ENCODE data around the gene RRP8. TPM values are rescaled to one million over a fixed set of nuclear protein-coding genes. Genes with fewer than 3 reads are reported as not detected.

RRP8 gene
- total RNA-seq, 1 donor from 2014 or later, result 29.4 TPM

GRCh38 chr11:6599881-6600390 lies 3.5 kb downstream of the RRP8 start:
- Mint-ChIP-seq H3K4me1 (ENCODE audit: low read depth) (peaks cover 13% of the 10 kb centered on the region), H3K27ac (no peak overlapping the region), H3K27me3 (ENCODE audit: low read depth) (no peaks in the 10 kb centered on the region), H3K4me3 (ENCODE audit: low read depth) (no peak overlapping the region), H3K36me3 (ENCODE audit: low read depth) (peaks cover 48% of the 10 kb centered on the region), H3K9me3 (no peaks in the 10 kb centered on the region)
- intact Hi-C loops (cut with micrococcal nuclease), result no loop called here
- DNase-seq (ENCODE audit: low spot score), result no peak

- Mint-ChIP-seq H3K4me1 (ENCODE audit: low read depth) (peaks cover 15% of the 10 kb centered on the region), H3K27ac (no peak overlapping the region), H3K27me3 (ENCODE audit: low read depth) (no peaks in the 10 kb centered on the region), H3K9me3 (no peaks in the 10 kb centered on the region), H3K36me3 (ENCODE audit: low read depth) (peaks cover 51% of the 10 kb centered on the region), H3K4me3 (ENCODE audit: low read depth) (no peak overlapping the region)
- DNase-seq (ENCODE audit: low spot score), result no peak
- intact Hi-C loops (cut with micrococcal nuclease), result no loop called here
Observed at GRCh38 chr11:6599449-6599848, 4.0 kb downstream of the RRP8 start.

GRCh38 chr11:6598555-6598954 lies 4.9 kb downstream of the RRP8 start:
- Mint-ChIP-seq H3K27ac (no peak overlapping the region), H3K4me1 (ENCODE audit: low read depth) (peaks cover 23% of the 10 kb centered on the region), H3K27me3 (ENCODE audit: low read depth) (no peaks in the 10 kb centered on the region), H3K36me3 (ENCODE audit: low read depth) (peaks cover 57% of the 10 kb centered on the region), H3K9me3 (no peaks in the 10 kb centered on the region), H3K4me3 (ENCODE audit: low read depth) (no peak overlapping the region)
- intact Hi-C loops (cut with micrococcal nuclease), result no loop called here
- DNase-seq (ENCODE audit: low spot score), result no peak

GRCh38 chr11:6596239-6596877 lies 7.1 kb downstream of the RRP8 start:
- DNase-seq (ENCODE audit: low spot score), result no peak
- Mint-ChIP-seq H3K4me3 (ENCODE audit: low read depth) (no peak overlapping the region), H3K36me3 (ENCODE audit: low read depth) (peaks cover 67% of the 10 kb centered on the region), H3K27me3 (ENCODE audit: low read depth) (no peaks in the 10 kb centered on the region), H3K27ac (peak overlapping the region; percentile 42), H3K4me1 (ENCODE audit: low read depth) (peaks cover 13% of the 10 kb centered on the region), H3K9me3 (no peaks in the 10 kb centered on the region)
- intact Hi-C loops (cut with micrococcal nuclease), result no loop called here

GRCh38 chr11:6594142-6594768 lies 9.2 kb downstream of the RRP8 start:
- no peaks in the 10 kb centered on the region for H3K9me3 Mint-ChIP-seq
- H3K4me3 Mint-ChIP-seq (ENCODE audit: low read depth), result no peak overlapping the region
- no peaks in the 10 kb centered on the region for H3K27me3 Mint-ChIP-seq (ENCODE audit: low read depth)
- no peak for DNase-seq (ENCODE audit: low spot score)
- intact Hi-C loops (cut with micrococcal nuclease), result no loop called here
- H3K4me1 Mint-ChIP-seq (ENCODE audit: low read depth), result peaks cover 12% of the 10 kb centered on the region
- H3K36me3 Mint-ChIP-seq (ENCODE audit: low read depth), result peaks cover 65% of the 10 kb centered on the region
- no peak overlapping the region for H3K27ac Mint-ChIP-seq

GRCh38 chr11:6588018-6588417 lies 15.4 kb downstream of the RRP8 start:
- Mint-ChIP-seq H3K9me3 (peaks cover 21% of the 10 kb centered on the region), H3K4me1 (ENCODE audit: low read depth) (no peaks in the 10 kb centered on the region), H3K36me3 (ENCODE audit: low read depth) (peaks cover 45% of the 10 kb centered on the region)

GRCh38 chr11:6587360-6587953 lies 16.0 kb downstream of the RRP8 start:
- no peak overlapping the region for H3K27ac Mint-ChIP-seq
- H3K4me1 Mint-ChIP-seq (ENCODE audit: low read depth), result no peaks in the 10 kb centered on the region
- peaks cover 24% of the 10 kb centered on the region for H3K9me3 Mint-ChIP-seq
- H3K36me3 Mint-ChIP-seq (ENCODE audit: low read depth), result peaks cover 47% of the 10 kb centered on the region
- H3K4me3 Mint-ChIP-seq (ENCODE audit: low read depth), result no peak overlapping the region
- H3K27me3 Mint-ChIP-seq (ENCODE audit: low read depth), result no peaks in the 10 kb centered on the region
- intact Hi-C loops (cut with micrococcal nuclease), result no loop called here
- no peak for DNase-seq (ENCODE audit: low spot score)

More at GRCh38 chr11:6588018-6588417, 15.4 kb downstream of the RRP8 start:
- Mint-ChIP-seq H3K27ac (no peak overlapping the region), H3K4me3 (ENCODE audit: low read depth) (no peak overlapping the region), H3K27me3 (ENCODE audit: low read depth) (no peaks in the 10 kb centered on the region)
- intact Hi-C loops (cut with micrococcal nuclease), result no loop called here
- no peak for DNase-seq (ENCODE audit: low spot score)

GRCh38 chr11:6586434-6587359 lies 16.7 kb downstream of the RRP8 start:
- H3K9me3 Mint-ChIP-seq, result peaks cover 28% of the 10 kb centered on the region
- no peaks in the 10 kb centered on the region for H3K4me1 Mint-ChIP-seq (ENCODE audit: low read depth)
- DNase-seq (ENCODE audit: low spot score), result no peak
- H3K27ac Mint-ChIP-seq, result no peak overlapping the region
- no peak overlapping the region for H3K4me3 Mint-ChIP-seq (ENCODE audit: low read depth)
- H3K36me3 Mint-ChIP-seq (ENCODE audit: low read depth), result peaks cover 45% of the 10 kb centered on the region
- intact Hi-C loops (cut with micrococcal nuclease), result no loop called here
- H3K27me3 Mint-ChIP-seq (ENCODE audit: low read depth), result no peaks in the 10 kb centered on the region

GRCh38 chr11:6584528-6584927 lies 18.9 kb downstream of the RRP8 start:
- Mint-ChIP-seq H3K27ac (no peak overlapping the region), H3K9me3 (peaks cover 28% of the 10 kb centered on the region), H3K27me3 (ENCODE audit: low read depth) (no peaks in the 10 kb centered on the region), H3K4me1 (ENCODE audit: low read depth) (no peaks in the 10 kb centered on the region), H3K4me3 (ENCODE audit: low read depth) (no peak overlapping the region), H3K36me3 (ENCODE audit: low read depth) (peaks cover 44% of the 10 kb centered on the region)
- DNase-seq (ENCODE audit: low spot score), result no peak
- intact Hi-C loops (cut with micrococcal nuclease), result no loop called here

- Mint-ChIP-seq H3K4me3 (ENCODE audit: low read depth) (no peak overlapping the region), H3K4me1 (ENCODE audit: low read depth) (no peaks in the 10 kb centered on the region), H3K27me3 (ENCODE audit: low read depth) (no peaks in the 10 kb centered on the region), H3K9me3 (peaks cover 28% of the 10 kb centered on the region), H3K36me3 (ENCODE audit: low read depth) (peaks cover 44% of the 10 kb centered on the region), H3K27ac (no peak overlapping the region)
- intact Hi-C loops (cut with micrococcal nuclease), result no loop called here
- DNase-seq (ENCODE audit: low spot score), result no peak
Observed at GRCh38 chr11:6583584-6583983, 19.8 kb downstream of the RRP8 start.

- Mint-ChIP-seq H3K4me1 (ENCODE audit: low read depth) (no peaks in the 10 kb centered on the region), H3K36me3 (ENCODE audit: low read depth) (peaks cover 34% of the 10 kb centered on the region), H3K9me3 (peaks cover 24% of the 10 kb centered on the region), H3K27me3 (ENCODE audit: low read depth) (no peaks in the 10 kb centered on the region), H3K4me3 (ENCODE audit: low read depth) (no peak overlapping the region), H3K27ac (no peak overlapping the region)
- intact Hi-C loops (cut with micrococcal nuclease), result no loop called here
- no peak for DNase-seq (ENCODE audit: low spot score)
Observed at GRCh38 chr11:6579681-6580080, 23.7 kb downstream of the RRP8 start.

- H3K27me3 Mint-ChIP-seq (ENCODE audit: low read depth), result no peaks in the 10 kb centered on the region
- no peaks in the 10 kb centered on the region for H3K4me1 Mint-ChIP-seq (ENCODE audit: low read depth)
- H3K4me3 Mint-ChIP-seq (ENCODE audit: low read depth), result no peak overlapping the region
- no peak for DNase-seq (ENCODE audit: low spot score)
- H3K9me3 Mint-ChIP-seq, result peaks cover 9% of the 10 kb centered on the region
- H3K27ac Mint-ChIP-seq, result no peak overlapping the region
- intact Hi-C loops (cut with micrococcal nuclease), result no loop called here
- peaks cover 18% of the 10 kb centered on the region for H3K36me3 Mint-ChIP-seq (ENCODE audit: low read depth)
Observed at GRCh38 chr11:6578134-6578533, 25.3 kb downstream of the RRP8 start.
